Subcutaneous adipose tissue (tissue), 4 donors: ENCODE measurements around the gene PHLPP1. TPM values are rescaled to one million over a fixed set of nuclear protein-coding genes. Genes with fewer than 3 reads are reported as not detected.

Source experiments
- CTCF ChIP-seq: fragments of 450-650 bp; IDR thresholded peaks from one replicate; pipeline ENCODE4 v1.5.1; 2016; ENCODE audit warnings: low read depth, mild to moderate bottlenecking, control low read depth, antibody characterized with exemption, moderate library complexity
- total RNA-seq, 4 donors: library from RNA; depleted of rRNA; stranded (reverse); fragments of >200 nt; gene quantifications; one replicate each; pipeline ENCODE4 v1.1.0, GENCODE V29; 2016

The PHLPP1 gene
- total RNA-seq, 4 donors from 2014 or later, result 9.7 to 28.3 (median 21.2) TPM

DNA sequence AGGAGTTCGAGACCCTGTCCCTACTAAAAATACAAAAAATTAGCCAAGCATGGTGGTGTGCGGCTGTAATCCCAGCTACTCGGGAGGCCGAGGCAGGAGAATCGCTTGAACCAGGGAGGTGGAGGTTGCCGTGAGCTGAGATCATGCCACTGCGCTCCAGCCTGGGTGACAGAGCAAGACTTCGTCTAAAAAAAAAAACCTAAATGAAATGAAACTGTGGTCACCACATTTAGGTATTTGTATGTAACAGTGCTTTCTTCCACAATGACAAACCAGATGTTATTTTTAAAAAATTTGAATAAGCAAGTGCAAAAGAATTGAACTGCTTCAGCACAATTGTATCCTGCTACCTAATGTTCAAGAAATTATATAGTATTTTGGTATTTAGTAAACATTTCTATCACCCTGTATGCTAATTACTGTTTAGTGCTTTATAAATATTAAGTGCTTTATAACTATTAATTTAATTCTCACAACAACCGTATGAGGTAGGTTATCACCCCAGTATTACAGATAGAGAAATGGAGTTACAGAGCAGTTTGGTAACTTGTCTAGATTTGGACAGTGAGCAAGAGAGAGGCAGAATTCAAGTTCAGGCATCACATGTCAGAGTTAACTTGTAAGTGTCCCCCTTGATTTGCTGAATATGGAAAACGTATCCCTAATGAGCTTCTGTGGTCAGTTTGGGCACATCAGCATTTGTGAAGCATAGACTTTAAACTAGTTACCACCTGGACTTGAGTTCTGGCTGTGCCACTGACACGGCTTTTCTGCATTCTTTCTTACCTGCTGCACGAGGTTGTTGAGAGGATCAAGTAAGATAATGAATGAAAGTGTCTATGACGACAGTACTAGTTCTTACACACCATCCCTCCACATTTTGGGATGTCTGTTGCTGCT, 14.4 kb downstream of the PHLPP1 start:
- no peak for TF ChIP-seq CTCF

DNA sequence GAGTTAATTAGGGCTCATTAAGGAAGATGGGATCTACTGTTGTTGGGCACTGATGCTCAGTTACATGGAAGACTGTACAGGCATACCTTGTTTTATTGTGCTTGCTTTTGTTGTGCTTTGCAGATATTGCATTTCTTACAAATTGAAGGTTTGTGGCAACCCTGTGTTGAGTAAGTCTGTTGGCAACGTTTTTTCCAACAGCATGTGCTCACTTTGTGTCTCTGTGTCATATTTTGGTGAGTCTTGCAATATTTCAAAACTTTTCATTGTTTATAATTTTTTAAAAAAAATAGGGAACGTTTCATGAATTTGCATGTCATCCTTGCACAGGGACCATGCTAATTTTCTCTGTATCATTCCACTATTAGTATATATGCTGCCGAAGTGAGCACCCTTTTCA, 15.6 kb downstream of the PHLPP1 start:
- TF ChIP-seq CTCF, result no peak

- no peak for TF ChIP-seq CTCF
Measured at GRCh38 chr18:62732617-62733016, 17.3 kb downstream of the PHLPP1 start.

- no peak for TF ChIP-seq CTCF
Measured at GRCh38 chr18:62734290-62734689, 18.9 kb downstream of the PHLPP1 start.

DNA sequence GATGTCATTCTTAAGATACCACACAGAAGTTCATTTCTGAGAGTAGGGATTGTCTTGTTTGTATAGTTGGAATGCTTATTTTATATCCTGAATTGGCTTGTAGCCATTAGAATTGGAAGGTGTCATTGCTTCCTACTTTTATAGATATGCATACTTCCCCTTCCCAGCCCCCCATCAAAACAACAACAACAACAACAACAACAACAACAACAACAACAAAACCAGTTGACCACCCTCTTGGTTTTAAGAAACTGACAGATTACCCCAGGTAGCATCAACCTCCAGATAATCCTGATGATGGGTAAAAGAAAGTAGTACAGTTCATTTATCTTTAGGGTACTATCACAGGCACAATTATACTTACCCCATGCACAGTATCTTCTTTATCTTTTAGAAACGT, 20.0 kb downstream of the PHLPP1 start:
- TF ChIP-seq CTCF, result no peak

DNA sequence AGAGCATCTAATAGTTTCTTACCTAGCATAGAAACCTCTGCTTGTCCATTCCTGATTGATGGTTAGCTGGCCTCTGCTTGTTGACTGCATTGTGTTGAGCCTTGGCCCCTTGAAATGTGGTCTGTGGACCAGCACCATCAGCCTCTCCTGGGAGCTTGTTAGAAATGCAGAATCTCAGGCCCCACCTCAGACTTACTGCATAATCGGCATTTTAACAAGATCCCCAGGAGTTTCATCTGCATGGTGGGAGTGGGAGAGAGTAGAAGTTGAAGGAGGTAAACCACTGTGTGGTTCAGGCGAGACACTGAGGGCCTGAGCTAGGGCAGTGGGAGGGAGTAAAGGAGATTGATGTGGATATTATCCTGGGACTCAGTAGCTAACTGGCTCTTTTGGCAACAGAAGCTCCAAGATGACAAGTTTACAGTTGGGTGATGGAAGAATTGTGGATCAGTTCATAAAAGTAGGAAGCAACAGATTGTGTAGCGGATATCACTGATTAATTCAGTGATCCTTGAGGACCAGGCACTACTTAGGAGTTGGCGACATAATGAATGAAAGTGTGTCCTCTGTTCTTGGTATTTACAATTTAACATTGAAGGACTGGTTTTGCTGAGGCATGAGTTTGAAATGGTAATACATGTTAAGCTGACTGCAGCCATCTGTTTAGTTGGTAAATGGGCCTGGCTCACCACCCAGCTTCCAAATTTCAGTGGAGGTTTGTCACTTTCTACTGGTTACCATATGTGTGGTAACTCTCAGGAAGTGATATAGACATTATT, 20.9 kb downstream of the PHLPP1 start:
- TF ChIP-seq CTCF, result no peak

- TF ChIP-seq CTCF, result no peak
Measured at GRCh38 chr18:62737241-62737873, 22.0 kb downstream of the PHLPP1 start.
